Loucy (cell line): Measurements from ENCODE around the gene GALNT3.
A peak's percentile ranks its signal among the peaks of the same experiment; 100 is the strongest.

Source experiments
- H2AFZ ChIP-seq: fragments of 200-600 bp; sonication (generic); 2 replicates; pipeline ENCODE4 v1.6.0; 2016; ENCODE audit warnings: antibody characterized with exemption, mild to moderate bottlenecking, low read length, moderate library complexity
- H3F3A ChIP-seq: fragments of 200-600 bp; 2 replicates; pipeline ENCODE4 v1.6.0; 2016; ENCODE audit warnings: antibody characterized with exemption, low read depth, mild to moderate bottlenecking
- H3K27me3 ChIP-seq: fragments of 200-600 bp; sonication (generic); 2 replicates; pipeline ENCODE4 v1.6.1; 2014; ENCODE audit warnings: low read length, mild to moderate bottlenecking; ENCODE audit not compliant: insufficient read depth, poor library complexity, severe bottlenecking
- H3K36me3 ChIP-seq: fragments of 200-600 bp; sonication (generic); 2 replicates; pipeline ENCODE4 v1.6.1; 2016; ENCODE audit warnings: low read length; ENCODE audit not compliant: insufficient read depth
- H3K4me1 ChIP-seq: fragments of 200-600 bp; sonication (generic); 2 replicates; pipeline ENCODE4 v1.5.1; 2014; ENCODE audit warnings: low read length, mild to moderate bottlenecking; ENCODE audit not compliant: insufficient read depth, poor library complexity, severe bottlenecking
- H3K4me2 ChIP-seq: fragments of 200-600 bp; sonication (generic); 2 replicates; pipeline ENCODE4 v1.6.0; 2014; ENCODE audit warnings: antibody characterized with exemption, low read length, low read depth, mild to moderate bottlenecking; ENCODE audit not compliant: poor library complexity, severe bottlenecking
- H3K4me3 ChIP-seq: fragments of 200-600 bp; sonication (generic); 2 replicates; pipeline ENCODE4 v1.5.1; 2014; ENCODE audit warnings: low read length, mild to moderate bottlenecking, mixed read lengths; ENCODE audit not compliant: poor library complexity, severe bottlenecking
- H3K79me2 ChIP-seq: fragments of 200-600 bp; sonication (generic); 2 replicates; pipeline ENCODE4 v1.6.1; 2014; ENCODE audit warnings: low read length; ENCODE audit not compliant: insufficient read depth
- H3K9ac ChIP-seq: fragments of 200-600 bp; sonication (generic); 2 replicates; pipeline ENCODE4 v1.6.0; 2014; ENCODE audit warnings: mild to moderate bottlenecking, low read depth, low read length, moderate library complexity; ENCODE audit not compliant: poor library complexity, severe bottlenecking
- H3K9me2 ChIP-seq: fragments of 200-600 bp; sonication (generic); replicated peaks from 2 replicates; pipeline ENCODE4 v1.6.1; 2016; ENCODE audit warnings: low read depth, low read length, mixed read lengths
- H3K9me3 ChIP-seq: fragments of 200-600 bp; sonication (generic); 2 replicates; pipeline ENCODE4 v1.6.1; 2014; ENCODE audit warnings: mild to moderate bottlenecking, antibody characterized with exemption, low read length, low read depth; ENCODE audit not compliant: insufficient read depth
- H4K20me1 ChIP-seq: fragments of 200-600 bp; sonication (generic); 2 replicates; pipeline ENCODE4 v1.6.0; 2014; ENCODE audit warnings: antibody characterized with exemption, low read length, mild to moderate bottlenecking; ENCODE audit not compliant: insufficient read depth, poor library complexity, severe bottlenecking
- CTCF ChIP-seq: fragments of 200-600 bp; sonication (generic); conservative IDR thresholded peaks from 2 replicates; pipeline ENCODE4 v1.5.1; 2014; ENCODE audit warnings: mild to moderate bottlenecking, antibody characterized with exemption, low read length
- EZH2phosphoT487 ChIP-seq: fragments of 200-600 bp; IDR thresholded peaks from 2 replicates; pipeline ENCODE4 v1.6.1; 2018; ENCODE audit warnings: antibody characterized with exemption, mild to moderate bottlenecking, moderate library complexity, borderline replicate concordance

Gene GALNT3

GRCh38 chr2:165801176-165801575 is 7.1 kb upstream of the GALNT3 start:
- H3F3A ChIP-seq: no peaks in the 10 kb centered on the region
- no peaks in the 10 kb centered on the region for H3K9me3 ChIP-seq
- no peaks in the 10 kb centered on the region for H4K20me1 ChIP-seq
- H3K36me3 ChIP-seq: no peaks in the 10 kb centered on the region
- no peak overlapping the region for H2AFZ ChIP-seq
- H3K27me3 ChIP-seq: no peaks in the 10 kb centered on the region
- H3K9ac ChIP-seq: no peak overlapping the region
- H3K4me3 ChIP-seq: no peak overlapping the region
- no peaks in the 10 kb centered on the region for H3K9me2 ChIP-seq
- H3K4me2 ChIP-seq: no peak overlapping the region
- H3K4me1 ChIP-seq: peaks cover 23% of the 10 kb centered on the region
- H3K79me2 ChIP-seq: peaks cover 21% of the 10 kb centered on the region
- no peak for TF ChIP-seq CTCF
- no peak for TF ChIP-seq EZH2phosphoT487

- peaks cover 54% of the 10 kb centered on the region for H3K4me1 ChIP-seq
- no peak for TF ChIP-seq EZH2phosphoT487
- TF ChIP-seq CTCF: no peak
- no peak overlapping the region; the same call in 1 of the 2 replicates for H2AFZ ChIP-seq
- H3K4me2 ChIP-seq: peak overlapping the region; percentile 85
- H3K4me3 ChIP-seq: peak overlapping the region; percentile 80
- H4K20me1 ChIP-seq: no peaks in the 10 kb centered on the region
- peak overlapping the region; percentile 81 for H3K9ac ChIP-seq
- peaks cover 60% of the 10 kb centered on the region for H3K79me2 ChIP-seq
- H3K36me3 ChIP-seq: no peaks in the 10 kb centered on the region
- no peaks in the 10 kb centered on the region for H3K27me3 ChIP-seq
- no peaks in the 10 kb centered on the region for H3K9me2 ChIP-seq
- no peaks in the 10 kb centered on the region for H3K9me3 ChIP-seq
- H3F3A ChIP-seq: no peaks in the 10 kb centered on the region
These were observed 2.9 kb upstream of the GALNT3 start for GRCh38 chr2:165796819-165797530.

GRCh38 chr2:165796129-165796528 is 2.1 kb upstream of the GALNT3 start:
- H3K4me1 ChIP-seq: peaks cover 62% of the 10 kb centered on the region

More at GRCh38 chr2:165796129-165796528, 2.1 kb upstream of the GALNT3 start:
- Histone ChIP-seq H3K79me2 (peaks cover 68% of the 10 kb centered on the region), H3K9ac (peak overlapping the region; percentile 81), H3K4me2 (peak overlapping the region; percentile 85), H3K36me3 (no peaks in the 10 kb centered on the region), H3K9me2 (no peaks in the 10 kb centered on the region), H3K9me3 (no peaks in the 10 kb centered on the region), H4K20me1 (peaks cover 5% of the 10 kb centered on the region), H3F3A (no peaks in the 10 kb centered on the region), H3K4me3 (peak overlapping the region; percentile 80), H2AFZ (no peak overlapping the region), H3K27me3 (no peaks in the 10 kb centered on the region)
- TF ChIP-seq CTCF: no peak
- TF ChIP-seq EZH2phosphoT487: no peak
